ENCODE measurements around the gene ALG3.
A peak's percentile ranks its signal among the peaks of the same experiment; 100 is the strongest.

The ALG3 gene

DNA sequence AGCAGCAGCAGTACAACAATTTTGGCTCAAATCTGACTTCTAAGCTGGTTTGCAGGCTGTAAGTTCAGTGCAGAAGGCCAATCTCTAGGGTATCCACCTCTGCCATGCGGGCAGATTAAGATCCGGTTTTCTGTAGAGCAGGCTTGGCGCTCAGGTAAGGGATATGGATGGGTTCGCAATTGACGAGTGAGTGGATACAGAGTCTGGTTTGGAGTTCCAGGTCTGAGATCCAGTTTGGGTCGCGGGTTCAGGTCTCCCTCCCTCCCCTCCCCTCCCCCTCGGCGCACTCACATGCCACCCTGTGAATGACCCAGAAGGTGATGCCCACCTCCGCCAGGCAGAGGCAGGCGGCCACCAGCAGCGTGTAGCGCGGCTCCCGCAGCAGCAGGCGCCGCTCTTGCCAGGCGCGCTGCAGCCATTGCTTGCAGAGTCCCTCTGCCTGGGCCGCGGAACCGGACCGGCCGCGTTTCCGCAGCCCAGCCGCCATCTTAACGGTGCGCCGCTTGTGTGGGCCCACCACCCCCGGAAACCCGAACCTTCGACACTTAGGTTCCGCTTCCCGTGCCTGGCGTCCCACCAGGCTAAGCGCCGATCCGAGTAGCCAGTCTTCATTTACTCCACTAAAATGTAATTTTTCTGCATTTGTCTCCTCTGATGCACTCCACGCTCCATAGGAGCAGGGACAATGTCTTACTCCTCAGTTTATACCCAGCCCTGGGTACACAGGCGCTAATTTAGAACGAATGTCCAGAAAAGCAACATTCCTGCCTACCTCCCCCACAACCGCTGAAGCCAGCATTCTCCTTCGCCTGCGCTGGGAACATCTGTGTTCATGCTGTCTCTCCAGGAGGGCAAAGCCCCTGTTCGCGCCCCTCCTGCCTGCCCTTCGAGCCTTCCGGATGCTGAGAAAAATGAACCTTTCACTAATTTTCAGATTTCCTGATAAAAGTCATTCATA, at the start of gene ALG3:
ALG3 (minus strand) TSS at position 509 of the 958 bp plus-strand sequence; CDS start at position 487, 22 bp downstream.
- no peaks in the 10 kb centered on the region for H3K27me3 ChIP-seq (ENCODE audit: insufficient read depth, poor library complexity, severe bottlenecking)
- H3K9me3 ChIP-seq (ENCODE audit: severe bottlenecking), result no peaks in the 10 kb centered on the region
- ATAC-seq (ENCODE audit: low read depth) (peak; percentile 35), DNase-seq (ENCODE audit: low spot score) (peak; percentile 82)
- TF ChIP-seq, protein P1, sequence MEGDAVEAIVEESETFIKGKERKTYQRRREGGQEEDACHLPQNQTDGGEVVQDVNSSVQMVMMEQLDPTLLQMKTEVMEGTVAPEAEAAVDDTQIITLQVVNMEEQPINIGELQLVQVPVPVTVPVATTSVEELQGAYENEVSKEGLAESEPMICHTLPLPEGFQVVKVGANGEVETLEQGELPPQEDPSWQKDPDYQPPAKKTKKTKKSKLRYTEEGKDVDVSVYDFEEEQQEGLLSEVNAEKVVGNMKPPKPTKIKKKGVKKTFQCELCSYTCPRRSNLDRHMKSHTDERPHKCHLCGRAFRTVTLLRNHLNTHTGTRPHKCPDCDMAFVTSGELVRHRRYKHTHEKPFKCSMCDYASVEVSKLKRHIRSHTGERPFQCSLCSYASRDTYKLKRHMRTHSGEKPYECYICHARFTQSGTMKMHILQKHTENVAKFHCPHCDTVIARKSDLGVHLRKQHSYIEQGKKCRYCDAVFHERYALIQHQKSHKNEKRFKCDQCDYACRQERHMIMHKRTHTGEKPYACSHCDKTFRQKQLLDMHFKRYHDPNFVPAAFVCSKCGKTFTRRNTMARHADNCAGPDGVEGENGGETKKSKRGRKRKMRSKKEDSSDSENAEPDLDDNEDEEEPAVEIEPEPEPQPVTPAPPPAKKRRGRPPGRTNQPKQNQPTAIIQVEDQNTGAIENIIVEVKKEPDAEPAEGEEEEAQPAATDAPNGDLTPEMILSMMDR (IDR thresholded peaks at IDR 0.05; ENCODE audit: poor library complexity, severe bottlenecking), result no peak
- H3K4me3 ChIP-seq (ENCODE audit: severe bottlenecking), result peak within 1 kb of the TSS; percentile 92
- H3K27ac ChIP-seq (ENCODE audit: poor library complexity, severe bottlenecking), result peak within 1 kb of the TSS; percentile 85
- H3K36me3 ChIP-seq (ENCODE audit: low read depth), result peaks cover 21% of the 10 kb centered on the region
- no peaks in the 10 kb centered on the region for H3K4me1 ChIP-seq (ENCODE audit: insufficient read depth, poor library complexity, severe bottlenecking)

DNA sequence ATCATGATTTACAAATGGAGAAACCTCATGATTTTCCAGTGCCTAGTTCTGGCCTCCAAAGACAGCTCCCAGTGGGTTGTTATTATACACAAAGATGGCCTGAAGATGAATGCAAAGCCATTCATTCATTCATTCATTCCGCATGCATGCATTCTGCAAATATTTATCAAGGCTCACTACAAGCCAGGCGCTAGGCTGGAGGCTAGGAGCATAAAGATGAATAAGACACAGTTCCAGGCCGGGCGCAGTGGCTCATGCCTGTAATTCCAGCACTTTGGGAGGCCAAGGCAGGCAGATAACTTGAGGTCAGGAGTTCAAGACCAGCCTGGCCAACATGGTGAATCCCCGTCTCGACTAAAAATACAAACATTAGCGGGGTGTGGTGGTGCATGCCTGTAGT, 47.9 kb upstream of the ALG3 start:
- H3K36me3 ChIP-seq (ENCODE audit: low read depth), result peaks cover 16% of the 10 kb centered on the region
- H3K4me1 ChIP-seq (ENCODE audit: insufficient read depth, poor library complexity, severe bottlenecking), result peaks cover 6% of the 10 kb centered on the region
- TF ChIP-seq, protein P1 (IDR thresholded peaks at IDR 0.05; ENCODE audit: poor library complexity, severe bottlenecking), result no peak
- no peaks in the 10 kb centered on the region for H3K27me3 ChIP-seq (ENCODE audit: insufficient read depth, poor library complexity, severe bottlenecking)
- H3K4me3 ChIP-seq (ENCODE audit: severe bottlenecking), result no peak overlapping the region
- no peak overlapping the region for H3K27ac ChIP-seq (ENCODE audit: poor library complexity, severe bottlenecking)
- DNase-seq (ENCODE audit: low spot score) (no peak), ATAC-seq (ENCODE audit: low read depth) (no peak)
- no peaks in the 10 kb centered on the region for H3K9me3 ChIP-seq (ENCODE audit: severe bottlenecking)

DNA sequence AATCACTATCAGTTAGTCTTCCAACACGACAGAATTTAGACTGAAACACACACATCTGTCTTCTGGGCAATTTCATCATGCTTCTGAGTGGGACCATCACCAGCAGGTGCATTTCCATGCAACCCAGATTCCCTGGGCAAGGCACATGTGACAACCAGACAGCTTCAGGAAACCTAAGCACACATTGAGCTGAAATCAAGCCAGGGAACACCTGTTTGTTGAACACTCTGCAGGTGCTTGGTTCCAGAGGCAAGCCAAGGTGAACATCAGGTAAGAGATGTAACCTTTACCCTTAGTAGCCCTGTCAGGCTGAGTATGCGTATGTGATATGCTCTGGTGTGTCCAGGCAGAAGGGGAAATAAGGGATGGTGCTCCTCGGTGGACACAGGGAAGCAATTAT, 47.0 kb upstream of the ALG3 start:
- TF ChIP-seq, protein P1 (IDR thresholded peaks at IDR 0.05; ENCODE audit: poor library complexity, severe bottlenecking), result no peak
- DNase-seq (ENCODE audit: low spot score) (no peak), ATAC-seq (ENCODE audit: low read depth) (no peak)
- Histone ChIP-seq H3K27me3 (ENCODE audit: insufficient read depth, poor library complexity, severe bottlenecking) (no peaks in the 10 kb centered on the region), H3K36me3 (ENCODE audit: low read depth) (peaks cover 7% of the 10 kb centered on the region), H3K27ac (ENCODE audit: poor library complexity, severe bottlenecking) (no peak overlapping the region), H3K9me3 (ENCODE audit: severe bottlenecking) (no peaks in the 10 kb centered on the region), H3K4me3 (ENCODE audit: severe bottlenecking) (no peak overlapping the region), H3K4me1 (ENCODE audit: insufficient read depth, poor library complexity, severe bottlenecking) (peaks cover 4% of the 10 kb centered on the region)

DNA sequence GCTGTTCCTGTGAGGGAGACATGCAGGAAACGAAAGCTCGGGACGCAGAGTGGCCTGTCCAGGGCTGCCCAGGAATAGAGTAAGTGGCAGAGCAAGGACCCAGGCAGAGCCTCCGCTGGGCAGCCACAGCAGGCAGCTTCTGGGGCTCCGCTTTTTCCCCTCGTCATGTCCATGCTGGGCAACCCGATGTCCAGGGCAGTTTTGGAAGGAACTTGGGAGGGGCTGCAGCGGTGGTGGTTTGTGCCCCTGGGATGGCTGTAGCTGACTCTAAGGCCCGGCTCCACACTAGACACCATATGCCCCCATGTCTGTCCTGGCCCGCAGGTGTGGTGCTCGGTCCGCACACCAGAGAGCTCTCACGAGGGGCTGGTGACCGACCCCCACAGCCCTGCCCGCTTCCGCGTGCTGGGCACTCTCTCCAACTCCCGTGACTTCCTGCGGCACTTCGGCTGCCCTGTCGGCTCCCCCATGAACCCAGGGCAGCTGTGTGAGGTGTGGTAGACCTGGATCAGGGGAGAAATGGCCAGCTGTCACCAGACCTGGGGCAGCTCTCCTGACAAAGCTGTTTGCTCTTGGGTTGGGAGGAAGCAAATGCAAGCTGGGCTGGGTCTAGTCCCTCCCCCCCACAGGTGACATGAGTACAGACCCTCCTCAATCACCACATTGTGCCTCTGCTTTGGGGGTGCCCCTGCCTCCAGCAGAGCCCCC, 43.1 kb upstream of the ALG3 start:
- H3K4me3 ChIP-seq (ENCODE audit: severe bottlenecking), result no peak overlapping the region
- no peaks in the 10 kb centered on the region for H3K27me3 ChIP-seq (ENCODE audit: insufficient read depth, poor library complexity, severe bottlenecking)
- TF ChIP-seq, protein P1 (IDR thresholded peaks at IDR 0.05; ENCODE audit: poor library complexity, severe bottlenecking), result no peak
- ATAC-seq (ENCODE audit: low read depth) (no peak), DNase-seq (ENCODE audit: low spot score) (no peak)
- no peaks in the 10 kb centered on the region for H3K9me3 ChIP-seq (ENCODE audit: severe bottlenecking)
- H3K36me3 ChIP-seq (ENCODE audit: low read depth), result no peaks in the 10 kb centered on the region
- no peak overlapping the region for H3K27ac ChIP-seq (ENCODE audit: poor library complexity, severe bottlenecking)
- H3K4me1 ChIP-seq (ENCODE audit: insufficient read depth, poor library complexity, severe bottlenecking), result no peaks in the 10 kb centered on the region

Measured in RWPE2 (cell line).